Panc1 (cell line): ENCODE results near the gene DCTN3. TPM values are rescaled to one million over a fixed set of nuclear protein-coding genes. Genes with fewer than 3 reads are reported as not detected.

Source experiments
- ATAC-seq: fragments of 200-7000 bp; cut with Tn5 transposase; 2 replicates; pipeline ENCODE4 v1.9.1; 2020; ENCODE audit warnings: mild to moderate bottlenecking, moderate library complexity
- BruUV-seq: library from RNA; stranded (reverse); fragments of 400-500 nt; replicated peaks from 2 replicates; lab custom pipeline; 2021; lab: Mats Ljungman, UMichigan
- CTCF ChIA-PET: fragments of 300-600 bp; sonication (Branson Sonifier 250); formaldehyde crosslinking; loops from one replicate; lab custom pipeline; 2022; ENCODE audit warnings: antibody characterized with exemption; lab: Charles Lee
- POLR2A ChIA-PET: fragments of 300-600 bp; sonication (Branson Sonifier 250); formaldehyde crosslinking; loops from one replicate; lab custom pipeline; 2022; ENCODE audit warnings: antibody characterized with exemption; lab: Charles Lee
- DNase-seq: peaks from one replicate; pipeline ENCODE4 v3.0.0-alpha.2; 2010; ENCODE audit warnings: low read depth, low spot score
- H3K27ac ChIP-seq: 2 replicates; pipeline ENCODE4 v1.5.1; 2011; ENCODE audit warnings: mild to moderate bottlenecking, low read length, inconsistent platforms
- H3K27me3 ChIP-seq: fragments of 200-500 bp; sonication (Bioruptor generic); 2 replicates; pipeline ENCODE4 v1.6.0; 2014; ENCODE audit warnings: low read length, inconsistent platforms; ENCODE audit not compliant: control insufficient read depth, insufficient read depth
- H3K36me3 ChIP-seq: fragments of 200-500 bp; sonication (Bioruptor generic); 2 replicates; pipeline ENCODE4 v1.5.1; 2014; ENCODE audit warnings: inconsistent platforms, mild to moderate bottlenecking, low read length, moderate library complexity; ENCODE audit not compliant: control insufficient read depth, insufficient read depth
- H3K4me1 ChIP-seq: 2 replicates; pipeline ENCODE4 v1.5.1; 2011; ENCODE audit warnings: inconsistent platforms, mild to moderate bottlenecking, low read length, moderate library complexity; ENCODE audit not compliant: control insufficient read depth, insufficient read depth
- H3K4me3 ChIP-seq, 2 experiments: 2 replicates each; pipeline ENCODE4 v1.5.1; 2011 to 2012; ENCODE audit warnings: low read depth in 2 of 2, low read length in 2 of 2, mild to moderate bottlenecking in 2 of 2, inconsistent platforms in 1 of 2, moderate library complexity in 1 of 2
- H3K9me3 ChIP-seq: fragments of 200-500 bp; sonication (Bioruptor generic); 2 replicates; pipeline ENCODE4 v1.5.1; 2014; ENCODE audit warnings: low read depth, mild to moderate bottlenecking, inconsistent platforms, low read length, moderate library complexity; ENCODE audit not compliant: control insufficient read depth, insufficient read depth
- POLR2AphosphoS5 ChIP-seq: IDR thresholded peaks from 2 replicates; pipeline ENCODE4 v1.6.1; 2012; ENCODE audit warnings: mild to moderate bottlenecking, low read depth, low read length, moderate library complexity
- SIN3A ChIP-seq: IDR thresholded peaks from 2 replicates; pipeline ENCODE4 v1.6.1; 2012; ENCODE audit warnings: low read depth, mild to moderate bottlenecking, low read length, moderate library complexity, borderline replicate concordance; ENCODE audit not compliant: insufficient read depth
- TCF7L2 ChIP-seq: IDR thresholded peaks from 2 replicates; pipeline ENCODE4 v1.6.1; 2011; ENCODE audit warnings: mild to moderate bottlenecking, low read depth, low read length, inconsistent platforms
- in situ Hi-C: cut with HindIII; loops from 2 replicates; pipeline ENCODE4 v1.10.0; 2016; ENCODE audit warnings: low sequenced_read_pairs, low pct_unique_long_range_greater_than_20kb
- intact Hi-C: fragments of 100-400 bp; cut with micrococcal nuclease; formaldehyde crosslinking; loops from one replicate; pipeline ENCODE4 v1.10.0; 2022; ENCODE audit not compliant: unreplicated experiment
- total RNA-seq: library from RNA; stranded (reverse); gene quantifications from one replicate; pipeline ENCODE4 v1.2.1, GENCODE V29; 2021; ENCODE audit not compliant: unreplicated experiment
- TF ChIP-seq, protein P1 (sequence below), 2 experiments: IDR thresholded peaks; 2 replicates each; pipeline ENCODE4 v1.6.1; 2011 to 2012; ENCODE audit warnings: low read depth in 2 of 2, control low read depth in 1 of 2, low read length in 1 of 2, mild to moderate bottlenecking in 1 of 2, moderate library complexity in 1 of 2; ENCODE audit not compliant: insufficient read depth in 1 of 2
- TF ChIP-seq, protein P2 (sequence below): fragments of 450-650 bp; IDR thresholded peaks from 2 replicates; pipeline ENCODE4 v1.5.1; 2017; ENCODE audit warnings: mild to moderate bottlenecking

DCTN3 gene
- total RNA-seq, 1 experiment from 2014 or later: 110 TPM

DNA sequence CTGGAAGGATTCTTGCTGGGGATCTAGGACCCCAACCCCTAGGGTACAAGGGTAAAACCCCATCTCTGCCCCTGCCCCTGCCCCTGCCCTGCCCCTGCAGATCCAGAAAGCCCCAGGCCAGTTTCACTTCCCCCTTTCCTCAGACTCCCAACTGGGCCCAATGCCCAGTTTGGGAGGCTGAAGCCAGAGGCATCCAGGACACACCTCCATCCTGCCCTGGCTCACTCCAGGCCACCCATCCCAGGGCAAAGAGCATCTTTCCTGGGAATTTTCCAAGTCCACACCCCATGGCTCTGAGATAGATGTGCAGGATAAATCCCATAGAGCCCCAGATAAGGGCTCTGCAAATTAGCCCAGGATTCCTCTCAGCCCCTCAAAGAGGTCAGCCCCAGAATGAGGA lies 48.2 kb downstream of the DCTN3 start:
- no peak overlapping the region for H3K27ac ChIP-seq
- no peaks in the 10 kb centered on the region for H3K4me1 ChIP-seq
- H3K27me3 ChIP-seq: no peaks in the 10 kb centered on the region
- no TSS peak for BruUV-seq
- ChIA-PET POLR2A (no interaction called here), CTCF (interaction anchor here (0.6 kb wide), 1 partner anchor 508 kb away, joined by 5 read pairs; no protein-coding TSS in a partner anchor)
- no peaks in the 10 kb centered on the region for H3K36me3 ChIP-seq
- no peak for DNase-seq
- no peak overlapping the region for H3K4me3 ChIP-seq
- in situ Hi-C loops: no loop called here
- no peaks in the 10 kb centered on the region for H3K9me3 ChIP-seq
- TF ChIP-seq, protein P1, sequence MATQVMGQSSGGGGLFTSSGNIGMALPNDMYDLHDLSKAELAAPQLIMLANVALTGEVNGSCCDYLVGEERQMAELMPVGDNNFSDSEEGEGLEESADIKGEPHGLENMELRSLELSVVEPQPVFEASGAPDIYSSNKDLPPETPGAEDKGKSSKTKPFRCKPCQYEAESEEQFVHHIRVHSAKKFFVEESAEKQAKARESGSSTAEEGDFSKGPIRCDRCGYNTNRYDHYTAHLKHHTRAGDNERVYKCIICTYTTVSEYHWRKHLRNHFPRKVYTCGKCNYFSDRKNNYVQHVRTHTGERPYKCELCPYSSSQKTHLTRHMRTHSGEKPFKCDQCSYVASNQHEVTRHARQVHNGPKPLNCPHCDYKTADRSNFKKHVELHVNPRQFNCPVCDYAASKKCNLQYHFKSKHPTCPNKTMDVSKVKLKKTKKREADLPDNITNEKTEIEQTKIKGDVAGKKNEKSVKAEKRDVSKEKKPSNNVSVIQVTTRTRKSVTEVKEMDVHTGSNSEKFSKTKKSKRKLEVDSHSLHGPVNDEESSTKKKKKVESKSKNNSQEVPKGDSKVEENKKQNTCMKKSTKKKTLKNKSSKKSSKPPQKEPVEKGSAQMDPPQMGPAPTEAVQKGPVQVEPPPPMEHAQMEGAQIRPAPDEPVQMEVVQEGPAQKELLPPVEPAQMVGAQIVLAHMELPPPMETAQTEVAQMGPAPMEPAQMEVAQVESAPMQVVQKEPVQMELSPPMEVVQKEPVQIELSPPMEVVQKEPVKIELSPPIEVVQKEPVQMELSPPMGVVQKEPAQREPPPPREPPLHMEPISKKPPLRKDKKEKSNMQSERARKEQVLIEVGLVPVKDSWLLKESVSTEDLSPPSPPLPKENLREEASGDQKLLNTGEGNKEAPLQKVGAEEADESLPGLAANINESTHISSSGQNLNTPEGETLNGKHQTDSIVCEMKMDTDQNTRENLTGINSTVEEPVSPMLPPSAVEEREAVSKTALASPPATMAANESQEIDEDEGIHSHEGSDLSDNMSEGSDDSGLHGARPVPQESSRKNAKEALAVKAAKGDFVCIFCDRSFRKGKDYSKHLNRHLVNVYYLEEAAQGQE (IDR thresholded peaks at IDR 0.05; ENCODE audit: insufficient read depth in 1 of 2, low read depth in 2 of 2, low read length in 1 of 2): no peak
- no peak for ATAC-seq
- intact Hi-C loops: no loop called here

DNA sequence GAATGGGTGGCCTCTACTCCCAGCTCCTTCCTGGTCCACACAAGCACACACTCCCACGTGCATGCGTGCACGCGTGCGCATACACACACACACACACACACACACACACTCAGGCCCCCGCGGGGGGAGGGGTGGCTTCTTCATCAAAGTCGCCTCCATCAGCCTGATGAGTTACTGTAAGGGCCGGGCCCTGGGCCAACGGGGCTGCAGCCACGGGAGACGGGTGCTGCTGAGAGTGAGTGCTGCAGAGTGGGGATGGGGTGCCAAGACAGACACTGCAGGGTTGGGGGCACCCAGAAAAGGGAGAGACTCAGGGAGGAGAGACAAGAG lies 48.8 kb downstream of the DCTN3 start:
- ATAC-seq (no peak), DNase-seq (no peak)
- POLR2A ChIA-PET: no interaction called here
- CTCF ChIA-PET: interaction anchor here (0.6 kb wide), 1 partner anchor 509 kb away, joined by 5 read pairs; no protein-coding TSS in a partner anchor
- H3K9me3 ChIP-seq: no peaks in the 10 kb centered on the region
- TF ChIP-seq, protein P1 (IDR thresholded peaks at IDR 0.05; ENCODE audit: insufficient read depth in 1 of 2, low read depth in 2 of 2, low read length in 1 of 2): no peak
- TF ChIP-seq TCF7L2 (no peak), SIN3A (no peak), POLR2AphosphoS5 (no peak)
- TF ChIP-seq, protein P2, sequence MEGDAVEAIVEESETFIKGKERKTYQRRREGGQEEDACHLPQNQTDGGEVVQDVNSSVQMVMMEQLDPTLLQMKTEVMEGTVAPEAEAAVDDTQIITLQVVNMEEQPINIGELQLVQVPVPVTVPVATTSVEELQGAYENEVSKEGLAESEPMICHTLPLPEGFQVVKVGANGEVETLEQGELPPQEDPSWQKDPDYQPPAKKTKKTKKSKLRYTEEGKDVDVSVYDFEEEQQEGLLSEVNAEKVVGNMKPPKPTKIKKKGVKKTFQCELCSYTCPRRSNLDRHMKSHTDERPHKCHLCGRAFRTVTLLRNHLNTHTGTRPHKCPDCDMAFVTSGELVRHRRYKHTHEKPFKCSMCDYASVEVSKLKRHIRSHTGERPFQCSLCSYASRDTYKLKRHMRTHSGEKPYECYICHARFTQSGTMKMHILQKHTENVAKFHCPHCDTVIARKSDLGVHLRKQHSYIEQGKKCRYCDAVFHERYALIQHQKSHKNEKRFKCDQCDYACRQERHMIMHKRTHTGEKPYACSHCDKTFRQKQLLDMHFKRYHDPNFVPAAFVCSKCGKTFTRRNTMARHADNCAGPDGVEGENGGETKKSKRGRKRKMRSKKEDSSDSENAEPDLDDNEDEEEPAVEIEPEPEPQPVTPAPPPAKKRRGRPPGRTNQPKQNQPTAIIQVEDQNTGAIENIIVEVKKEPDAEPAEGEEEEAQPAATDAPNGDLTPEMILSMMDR: no peak
- no TSS peak for BruUV-seq
- no peaks in the 10 kb centered on the region for H3K27me3 ChIP-seq
- H3K4me1 ChIP-seq: no peaks in the 10 kb centered on the region
- no peaks in the 10 kb centered on the region for H3K36me3 ChIP-seq
- intact Hi-C loops: no loop called here
- no peak overlapping the region for H3K4me3 ChIP-seq
- no peak overlapping the region for H3K27ac ChIP-seq
- in situ Hi-C loops: no loop called here
